HCT116 (cell line): ENCODE results near the gene ACP4.

ENCODE experiments used
- EGR1 ChIP-seq: IDR thresholded peaks from 2 replicates; pipeline ENCODE4 v1.6.1; 2012; ENCODE audit warnings: low read depth
- POLR2A ChIP-seq: IDR thresholded peaks from 2 replicates; pipeline ENCODE4 v1.7.0; 2011; ENCODE audit warnings: borderline replicate concordance; ENCODE audit not compliant: insufficient read depth, insufficient read length; ENCODE audit errors: extremely low read depth
- RAD21 ChIP-seq: IDR thresholded peaks from 2 replicates; pipeline ENCODE4 v1.6.1; 2012; ENCODE audit warnings: low read depth, mild to moderate bottlenecking
- SP1 ChIP-seq: IDR thresholded peaks from 2 replicates; pipeline ENCODE4 v1.6.1; 2012; ENCODE audit warnings: low read depth
- ZNF274 ChIP-seq: fragments of 200-500 bp; sonication (Bioruptor generic); IDR thresholded peaks from 2 replicates; pipeline ENCODE4 v1.6.1; 2014; ENCODE audit warnings: mild to moderate bottlenecking, low read depth, low read length, inconsistent platforms
- TF ChIP-seq, protein P1 (sequence below): IDR thresholded peaks from 2 replicates; pipeline ENCODE4 v1.6.1; 2012; ENCODE audit warnings: low read depth
- TF ChIP-seq, protein P2 (sequence below), 3 experiments: fragments of 200-600 bp in 1 of 3; sonication (generic) in 1 of 3; IDR thresholded peaks in 2 of 3; conservative IDR thresholded peaks in 1 of 3; 2 replicates each; pipeline ENCODE4 v1.5.1; 2012 to 2017; ENCODE audit warnings: low read depth in 2 of 3, low read length in 2 of 3, antibody characterized with exemption in 1 of 3, borderline replicate concordance in 1 of 3, control low read depth in 1 of 3, mild to moderate bottlenecking in 1 of 3, mixed read lengths in 1 of 3, mixed run types in 1 of 3, moderate library complexity in 1 of 3; ENCODE audit not compliant: insufficient read depth in 1 of 3
- TF ChIP-seq, protein P3 (sequence below): IDR thresholded peaks from 2 replicates; pipeline ENCODE4 v1.6.1; 2012
- TF ChIP-seq, protein P4 (sequence below): IDR thresholded peaks from 2 replicates; pipeline ENCODE4 v1.6.1; 2012

DNA sequence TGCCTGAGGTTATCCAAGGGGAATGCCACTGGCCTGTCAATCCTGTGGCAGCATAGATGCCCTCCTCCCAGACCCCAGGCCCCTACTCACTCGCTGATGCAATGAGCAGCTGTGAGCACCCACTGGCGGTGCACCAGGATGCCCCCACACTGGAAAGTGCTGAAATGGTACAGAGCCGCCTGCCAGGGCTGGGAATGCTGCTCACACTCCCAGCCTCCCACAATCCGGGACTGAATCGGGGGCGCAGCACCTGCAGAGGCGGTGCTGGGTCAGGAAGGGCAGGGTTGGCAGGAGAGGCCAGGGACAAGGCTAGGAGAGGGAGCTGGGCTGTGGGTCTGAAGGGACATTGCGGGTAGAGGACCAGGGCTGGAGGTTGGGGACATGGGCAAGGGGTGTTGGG lies 31.4 kb downstream of the ACP4 start:
- no peak for TF ChIP-seq POLR2A
- TF ChIP-seq, protein P1, sequence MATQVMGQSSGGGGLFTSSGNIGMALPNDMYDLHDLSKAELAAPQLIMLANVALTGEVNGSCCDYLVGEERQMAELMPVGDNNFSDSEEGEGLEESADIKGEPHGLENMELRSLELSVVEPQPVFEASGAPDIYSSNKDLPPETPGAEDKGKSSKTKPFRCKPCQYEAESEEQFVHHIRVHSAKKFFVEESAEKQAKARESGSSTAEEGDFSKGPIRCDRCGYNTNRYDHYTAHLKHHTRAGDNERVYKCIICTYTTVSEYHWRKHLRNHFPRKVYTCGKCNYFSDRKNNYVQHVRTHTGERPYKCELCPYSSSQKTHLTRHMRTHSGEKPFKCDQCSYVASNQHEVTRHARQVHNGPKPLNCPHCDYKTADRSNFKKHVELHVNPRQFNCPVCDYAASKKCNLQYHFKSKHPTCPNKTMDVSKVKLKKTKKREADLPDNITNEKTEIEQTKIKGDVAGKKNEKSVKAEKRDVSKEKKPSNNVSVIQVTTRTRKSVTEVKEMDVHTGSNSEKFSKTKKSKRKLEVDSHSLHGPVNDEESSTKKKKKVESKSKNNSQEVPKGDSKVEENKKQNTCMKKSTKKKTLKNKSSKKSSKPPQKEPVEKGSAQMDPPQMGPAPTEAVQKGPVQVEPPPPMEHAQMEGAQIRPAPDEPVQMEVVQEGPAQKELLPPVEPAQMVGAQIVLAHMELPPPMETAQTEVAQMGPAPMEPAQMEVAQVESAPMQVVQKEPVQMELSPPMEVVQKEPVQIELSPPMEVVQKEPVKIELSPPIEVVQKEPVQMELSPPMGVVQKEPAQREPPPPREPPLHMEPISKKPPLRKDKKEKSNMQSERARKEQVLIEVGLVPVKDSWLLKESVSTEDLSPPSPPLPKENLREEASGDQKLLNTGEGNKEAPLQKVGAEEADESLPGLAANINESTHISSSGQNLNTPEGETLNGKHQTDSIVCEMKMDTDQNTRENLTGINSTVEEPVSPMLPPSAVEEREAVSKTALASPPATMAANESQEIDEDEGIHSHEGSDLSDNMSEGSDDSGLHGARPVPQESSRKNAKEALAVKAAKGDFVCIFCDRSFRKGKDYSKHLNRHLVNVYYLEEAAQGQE, result no peak
- no peak for TF ChIP-seq ZNF274
- TF ChIP-seq, protein P2, sequence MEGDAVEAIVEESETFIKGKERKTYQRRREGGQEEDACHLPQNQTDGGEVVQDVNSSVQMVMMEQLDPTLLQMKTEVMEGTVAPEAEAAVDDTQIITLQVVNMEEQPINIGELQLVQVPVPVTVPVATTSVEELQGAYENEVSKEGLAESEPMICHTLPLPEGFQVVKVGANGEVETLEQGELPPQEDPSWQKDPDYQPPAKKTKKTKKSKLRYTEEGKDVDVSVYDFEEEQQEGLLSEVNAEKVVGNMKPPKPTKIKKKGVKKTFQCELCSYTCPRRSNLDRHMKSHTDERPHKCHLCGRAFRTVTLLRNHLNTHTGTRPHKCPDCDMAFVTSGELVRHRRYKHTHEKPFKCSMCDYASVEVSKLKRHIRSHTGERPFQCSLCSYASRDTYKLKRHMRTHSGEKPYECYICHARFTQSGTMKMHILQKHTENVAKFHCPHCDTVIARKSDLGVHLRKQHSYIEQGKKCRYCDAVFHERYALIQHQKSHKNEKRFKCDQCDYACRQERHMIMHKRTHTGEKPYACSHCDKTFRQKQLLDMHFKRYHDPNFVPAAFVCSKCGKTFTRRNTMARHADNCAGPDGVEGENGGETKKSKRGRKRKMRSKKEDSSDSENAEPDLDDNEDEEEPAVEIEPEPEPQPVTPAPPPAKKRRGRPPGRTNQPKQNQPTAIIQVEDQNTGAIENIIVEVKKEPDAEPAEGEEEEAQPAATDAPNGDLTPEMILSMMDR (IDR thresholded peaks at IDR 0.05 in 2 of 3, conservative IDR thresholded peaks at IDR 0.05 in 1 of 3; ENCODE audit: borderline replicate concordance in 1 of 3, insufficient read depth in 1 of 3, low read depth in 2 of 3, low read length in 2 of 3), result no peak
- TF ChIP-seq, protein P3, sequence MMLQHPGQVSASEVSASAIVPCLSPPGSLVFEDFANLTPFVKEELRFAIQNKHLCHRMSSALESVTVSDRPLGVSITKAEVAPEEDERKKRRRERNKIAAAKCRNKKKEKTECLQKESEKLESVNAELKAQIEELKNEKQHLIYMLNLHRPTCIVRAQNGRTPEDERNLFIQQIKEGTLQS, result no peak
- TF ChIP-seq, protein P4, sequence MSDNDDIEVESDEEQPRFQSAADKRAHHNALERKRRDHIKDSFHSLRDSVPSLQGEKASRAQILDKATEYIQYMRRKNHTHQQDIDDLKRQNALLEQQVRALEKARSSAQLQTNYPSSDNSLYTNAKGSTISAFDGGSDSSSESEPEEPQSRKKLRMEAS, result no peak
- no peak for TF ChIP-seq EGR1
- no peak for TF ChIP-seq SP1
- no peak for TF ChIP-seq RAD21
